ENCODE data around the gene CH25H.
"Not testable (repeated sequence)": the region's sequence is repeated elsewhere in the genome, so short reads cannot be mapped to it uniquely, and the experiment has no call there.

- not testable (repeated sequence) for TF ChIP-seq CTCF (conservative IDR thresholded peaks at IDR 0.05; ENCODE audit: low read depth, low read length); EZH2 (IDR thresholded peaks at IDR 0.05; ENCODE audit: low read length, unreplicated experiment); EZH2phosphoT487 (IDR thresholded peaks at IDR 0.05; ENCODE audit: borderline replicate concordance, low read length)
Measured at GRCh38 chr10:89255091-89255579, 48.0 kb upstream of the CH25H start.
